Tibial nerve (tissue), 4 donors: Measurements from ENCODE around the gene RAP1B. TPM values are rescaled to one million over a fixed set of nuclear protein-coding genes. Genes with fewer than 3 reads are reported as not detected.
"Not testable (repeated sequence)": the region's sequence is repeated elsewhere in the genome, so short reads cannot be mapped to it uniquely, and the experiment has no call there.

Experiments
- DNase-seq, 2 donors: peaks; one replicate each; pipeline ENCODE4 v3.0.0-alpha.2; 2019; ENCODE audit warnings: low spot score in 2 of 2
- H3K27ac ChIP-seq, 4 donors: fragments of 200-600 bp; sonication (generic) in 3 of 4; one replicate each; pipeline ENCODE4 v1.5.1; 2017 to 2019; ENCODE audit warnings: mild to moderate bottlenecking in 1 of 4
- H3K27me3 ChIP-seq, 2 donors: fragments of 200-600 bp; sonication (generic) in 1 of 2; one replicate each; pipeline versions ENCODE4 v1.5.1 to v1.6.0; 2017 to 2019
- H3K36me3 ChIP-seq, 3 donors: fragments of 200-600 bp; sonication (generic); one replicate each; pipeline ENCODE4 v1.5.1; 2018 to 2019
- H3K4me1 ChIP-seq, 4 donors: fragments of 200-600 bp; sonication (generic) in 3 of 4; one replicate each; pipeline ENCODE4 v1.5.1; 2017 to 2019
- H3K4me3 ChIP-seq, 4 donors: fragments of 200-600 bp; sonication (generic) in 3 of 4; one replicate each; pipeline ENCODE4 v1.5.1; 2017 to 2019; ENCODE audit warnings: mild to moderate bottlenecking in 1 of 4, moderate library complexity in 1 of 4
- H3K9me3 ChIP-seq, 4 donors: fragments of 200-600 bp; sonication (generic) in 3 of 4; one replicate each; pipeline ENCODE4 v1.5.1; 2017 to 2019
- EP300 ChIP-seq, 2 donors: sonication (generic); formaldehyde crosslinking; IDR thresholded peaks; one replicate each; pipeline ENCODE4 v1.6.1; 2017; ENCODE audit warnings: antibody characterized with exemption in 2 of 2, mild to moderate bottlenecking in 1 of 2
- POLR2A ChIP-seq, 2 donors: fragments of 450-650 bp; IDR thresholded peaks; one replicate each; pipeline ENCODE4 v1.6.1; 2017; ENCODE audit warnings: antibody characterized with exemption in 2 of 2, mild to moderate bottlenecking in 2 of 2, moderate library complexity in 2 of 2
- WGBS, 2 donors: methylation state at CpG; one replicate each; pipeline ENCODE4 v1.1.5; 2018; 5-methylcytosine and 5-hydroxymethylcytosine counted together
- total RNA-seq, 4 donors: library from RNA; depleted of rRNA; stranded (reverse); fragments of >200 nt; gene quantifications; one replicate each; pipeline ENCODE4 v1.1.0, GENCODE V29; 2016
- TF ChIP-seq, protein P1 (sequence below), 5 experiments: fragments of 200-600 bp in 3 of 5; fragments of 450-650 bp in 2 of 5; sonication (generic) in 3 of 5; IDR thresholded peaks; one replicate each; pipeline ENCODE4 v1.5.1; 2016 to 2019; ENCODE audit warnings: antibody characterized with exemption in 5 of 5, mild to moderate bottlenecking in 3 of 5, moderate library complexity in 2 of 5

The RAP1B gene
- total RNA-seq, 4 donors from 2014 or later, result 117 to 194 (median 161) TPM

- WGBS, 2 donors, result 91 to 96% methylated on average over 7 of the region's 7 CpGs
- TF ChIP-seq POLR2A (IDR thresholded peaks at IDR 0.05) (no peak), EP300 (IDR thresholded peaks at IDR 0.05) (no peak)
- TF ChIP-seq, protein P1, sequence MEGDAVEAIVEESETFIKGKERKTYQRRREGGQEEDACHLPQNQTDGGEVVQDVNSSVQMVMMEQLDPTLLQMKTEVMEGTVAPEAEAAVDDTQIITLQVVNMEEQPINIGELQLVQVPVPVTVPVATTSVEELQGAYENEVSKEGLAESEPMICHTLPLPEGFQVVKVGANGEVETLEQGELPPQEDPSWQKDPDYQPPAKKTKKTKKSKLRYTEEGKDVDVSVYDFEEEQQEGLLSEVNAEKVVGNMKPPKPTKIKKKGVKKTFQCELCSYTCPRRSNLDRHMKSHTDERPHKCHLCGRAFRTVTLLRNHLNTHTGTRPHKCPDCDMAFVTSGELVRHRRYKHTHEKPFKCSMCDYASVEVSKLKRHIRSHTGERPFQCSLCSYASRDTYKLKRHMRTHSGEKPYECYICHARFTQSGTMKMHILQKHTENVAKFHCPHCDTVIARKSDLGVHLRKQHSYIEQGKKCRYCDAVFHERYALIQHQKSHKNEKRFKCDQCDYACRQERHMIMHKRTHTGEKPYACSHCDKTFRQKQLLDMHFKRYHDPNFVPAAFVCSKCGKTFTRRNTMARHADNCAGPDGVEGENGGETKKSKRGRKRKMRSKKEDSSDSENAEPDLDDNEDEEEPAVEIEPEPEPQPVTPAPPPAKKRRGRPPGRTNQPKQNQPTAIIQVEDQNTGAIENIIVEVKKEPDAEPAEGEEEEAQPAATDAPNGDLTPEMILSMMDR (IDR thresholded peaks at IDR 0.05), result no peak
- no peak overlapping the region for H3K4me3 ChIP-seq
- H3K4me1 ChIP-seq, result peaks cover 0 to 66% (median 37%) of the 10 kb centered on the region in 4 donors
- H3K27ac ChIP-seq, result no peak overlapping the region
- peaks cover 0 to 7% (median 1%) of the 10 kb centered on the region in 4 donors for H3K9me3 ChIP-seq
- H3K27me3 ChIP-seq, result no peaks in the 10 kb centered on the region
- H3K36me3 ChIP-seq, result peaks cover 0 to 23% (median 0%) of the 10 kb centered on the region in 3 donors
- DNase-seq, result no peak
Measured at GRCh38 chr12:68630598-68630997, 19.9 kb downstream of the RAP1B start.

GRCh38 chr12:68631227-68631626 lies 20.5 kb downstream of the RAP1B start:
- Histone ChIP-seq H3K4me3 (no peak overlapping the region), H3K4me1 (peaks cover 0 to 70% (median 37%) of the 10 kb centered on the region in 4 donors), H3K27ac (peak overlapping the region in 1 of 4 donors; percentile 37), H3K27me3 (no peaks in the 10 kb centered on the region), H3K36me3 (peaks cover 0 to 19% (median 0%) of the 10 kb centered on the region in 3 donors), H3K9me3 (peaks cover 0 to 7% (median 1%) of the 10 kb centered on the region in 4 donors)
- 67 to 74% methylated on average over 3 of the region's 3 CpGs for WGBS, 2 donors
- no peak for DNase-seq
- TF ChIP-seq, protein P1 (IDR thresholded peaks at IDR 0.05), result no peak
- TF ChIP-seq EP300 (IDR thresholded peaks at IDR 0.05) (no peak), POLR2A (IDR thresholded peaks at IDR 0.05) (no peak)

DNA sequence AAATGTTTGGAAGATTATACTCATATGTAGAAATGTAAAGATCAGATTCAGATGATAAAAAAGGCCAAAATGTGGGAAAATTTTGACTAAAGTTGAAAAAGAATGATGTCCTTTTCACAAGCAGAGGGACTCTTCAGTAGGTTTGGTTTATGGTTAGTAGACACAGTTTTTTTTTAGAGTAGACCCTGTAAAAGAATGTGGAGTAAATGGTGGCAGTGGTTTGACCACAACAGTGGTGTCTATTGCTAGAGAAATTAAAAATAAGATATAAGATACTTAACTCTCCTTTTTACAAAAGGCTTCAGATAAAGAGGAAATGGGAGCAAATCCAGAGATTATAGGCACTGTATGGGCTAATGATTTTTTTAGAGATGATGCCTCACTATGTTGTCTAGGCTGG lies 21.8 kb downstream of the RAP1B start:
- Histone ChIP-seq H3K27ac (peak overlapping the region in 1 of 4 donors; percentile 45), H3K36me3 (peaks cover 0 to 10% (median 0%) of the 10 kb centered on the region in 3 donors), H3K4me1 (peaks cover 0 to 80% (median 39%) of the 10 kb centered on the region in 4 donors), H3K9me3 (peaks cover 0 to 7% (median 1%) of the 10 kb centered on the region in 4 donors), H3K27me3 (no peaks in the 10 kb centered on the region), H3K4me3 (no peak overlapping the region)
- TF ChIP-seq, protein P1 (IDR thresholded peaks at IDR 0.05), result no peak
- no peak for TF ChIP-seq EP300 (IDR thresholded peaks at IDR 0.05)
- TF ChIP-seq POLR2A (IDR thresholded peaks at IDR 0.05), result no peak
- no peak for DNase-seq

DNA sequence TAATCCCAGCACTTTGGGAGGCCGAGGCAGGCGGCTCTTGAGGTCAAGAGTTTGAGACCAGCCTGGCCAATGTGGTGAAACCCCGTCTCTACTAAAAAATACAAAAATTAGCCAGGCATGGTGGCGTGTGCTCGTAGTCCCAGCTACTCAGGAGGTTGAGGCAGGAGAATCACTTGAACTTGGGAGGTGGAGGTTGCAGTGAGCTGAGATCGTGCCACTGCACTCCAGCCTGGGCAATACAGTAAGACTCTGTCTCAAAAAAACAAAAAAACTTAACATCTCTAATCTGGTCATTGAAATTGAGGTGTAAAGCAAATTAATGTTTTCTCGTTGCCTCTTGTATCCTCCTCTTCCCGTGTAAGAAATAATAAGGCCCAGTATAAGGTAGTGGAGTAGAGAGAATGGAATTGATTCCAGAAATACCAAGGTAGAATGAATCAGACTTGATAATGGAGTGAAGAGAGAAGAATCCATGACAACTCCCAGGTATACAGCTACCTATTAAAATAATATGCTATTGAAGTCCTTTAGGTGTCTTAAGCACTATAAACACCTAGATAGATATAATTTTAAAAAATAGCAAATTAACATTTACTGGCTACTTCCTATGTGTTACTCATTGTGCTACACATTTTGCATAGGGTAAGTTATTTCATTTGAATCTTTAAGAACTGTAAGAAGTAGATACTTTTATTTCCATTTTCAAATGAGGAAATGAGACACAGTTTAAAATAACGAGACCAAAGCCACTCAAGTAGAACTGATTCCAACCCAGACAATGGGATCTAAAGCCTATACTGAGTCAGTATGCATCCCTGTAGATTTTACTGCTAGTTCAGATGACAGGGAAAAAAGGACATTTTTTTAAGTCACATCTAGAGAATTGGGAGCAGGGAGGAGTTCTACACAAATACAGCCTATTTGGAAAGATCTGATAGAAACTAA lies 23.2 kb downstream of the RAP1B start:
- H3K27me3 ChIP-seq, result no peaks in the 10 kb centered on the region
- no peaks in the 10 kb centered on the region for H3K36me3 ChIP-seq
- 79 to 81% methylated on average over 9 of the region's 9 CpGs for WGBS, 2 donors
- TF ChIP-seq EP300 (IDR thresholded peaks at IDR 0.05), result no peak
- no peak for TF ChIP-seq POLR2A (IDR thresholded peaks at IDR 0.05)
- TF ChIP-seq, protein P1 (IDR thresholded peaks at IDR 0.05), result no peak
- H3K9me3 ChIP-seq, result no peaks in the 10 kb centered on the region
- no peak overlapping the region for H3K27ac ChIP-seq
- H3K4me3 ChIP-seq, result no peak overlapping the region
- H3K4me1 ChIP-seq, result peaks cover 0 to 78% (median 41%) of the 10 kb centered on the region in 4 donors
- no peak for DNase-seq

GRCh38 chr12:68636268-68636667 lies 25.6 kb downstream of the RAP1B start:
- Histone ChIP-seq H3K9me3 (no peaks in the 10 kb centered on the region), H3K4me3 (no peak overlapping the region), H3K36me3 (no peaks in the 10 kb centered on the region), H3K27ac (no peak overlapping the region), H3K27me3 (no peaks in the 10 kb centered on the region), H3K4me1 (peaks cover 0 to 79% (median 36%) of the 10 kb centered on the region in 4 donors)
- DNase-seq, result no peak
- WGBS, 2 donors, result 32 to 54% methylated on average over 2 of the region's 2 CpGs
- TF ChIP-seq EP300 (IDR thresholded peaks at IDR 0.05), result no peak
- TF ChIP-seq, protein P1 (IDR thresholded peaks at IDR 0.05), result no peak
- no peak for TF ChIP-seq POLR2A (IDR thresholded peaks at IDR 0.05)

- H3K27ac ChIP-seq, H3K9me3 ChIP-seq, H3K36me3 ChIP-seq, DNase-seq, H3K27me3 ChIP-seq, H3K4me3 ChIP-seq: not testable (repeated sequence)
- WGBS, 2 donors, result 95 to 98% methylated on average over 3 of the region's 3 CpGs
- H3K4me1 ChIP-seq, result peaks cover 0 to 78% (median 32%) of the 10 kb centered on the region in 4 donors
Measured at GRCh38 chr12:68637439-68637838, 26.7 kb downstream of the RAP1B start.
